MM.1S (cell line): Measurements from ENCODE around the gene MACROD2.

Experiments used
- CTCF ChIP-seq: fragments of 300-600 bp; sonication (generic); IDR thresholded peaks from 2 replicates; pipeline ENCODE4 v1.5.1; 2016; ENCODE audit warnings: antibody characterized with exemption, low read length, mixed read lengths
- EZH2 ChIP-seq: fragments of 300-600 bp; sonication (generic); optimal IDR thresholded peaks from 2 replicates; pipeline ENCODE3; 2017; ENCODE audit warnings: low read depth, mild to moderate bottlenecking, antibody characterized with exemption, low read length, mixed read lengths

GRCh38 chr20:15739035-15739434 is 1743.7 kb downstream of the MACROD2 start:
- TF ChIP-seq CTCF (no peak), EZH2 (no peak)
